ENCODE measurements around the gene MTCH1.

GRCh38 chr6:36944650-36945049 lies 41.3 kb downstream of the MTCH1 start:
- TF ChIP-seq CTCF (IDR thresholded peaks at IDR 0.05) (no peak), EZH2 (IDR thresholded peaks at IDR 0.05) (no peak)
